Epithelial cell of proximal tubule (primary cell): ENCODE measurements around the gene SULT4A1. TPM values are rescaled to one million over a fixed set of nuclear protein-coding genes. Genes with fewer than 3 reads are reported as not detected.

ENCODE experiments used
- DNase-seq: peaks from one replicate; pipeline ENCODE4 v3.0.0-alpha.2; 2011; ENCODE audit warnings: low read depth
- H3K4me3 ChIP-seq: 2 replicates; pipeline ENCODE4 v1.5.1; 2011; ENCODE audit warnings: low read depth, mild to moderate bottlenecking, low read length
- CTCF ChIP-seq: conservative IDR thresholded peaks from 2 replicates; pipeline ENCODE4 v1.5.1; 2012; ENCODE audit warnings: low read depth, mild to moderate bottlenecking, low read length
- total RNA-seq: library from RNA; depleted of rRNA; stranded (reverse); fragments of >200 nt; gene quantifications from 2 replicates; pipeline ENCODE4 v1.2.3, GENCODE V29; 2015

SULT4A1 gene
- total RNA-seq, 1 donor from 2014 or later = 2.1 TPM

- no peak overlapping the region for H3K4me3 ChIP-seq
- peak; percentile 19 for DNase-seq
- TF ChIP-seq CTCF = peak; percentile 76
These were observed 20.8 kb upstream of the SULT4A1 start for GRCh38 chr22:43883012-43883661.

GRCh38 chr22:43882122-43882767 is 19.9 kb upstream of the SULT4A1 start:
- no peak for DNase-seq
- H3K4me3 ChIP-seq = no peak overlapping the region
- TF ChIP-seq CTCF = no peak

GRCh38 chr22:43881091-43882061 is 19.1 kb upstream of the SULT4A1 start:
- DNase-seq = no peak
- TF ChIP-seq CTCF = no peak

GRCh38 chr22:43880541-43880991 is 18.3 kb upstream of the SULT4A1 start:
- no peak for DNase-seq
- no peak overlapping the region for H3K4me3 ChIP-seq
- no peak for TF ChIP-seq CTCF

More at GRCh38 chr22:43881091-43882061, 19.1 kb upstream of the SULT4A1 start:
- no peak overlapping the region for H3K4me3 ChIP-seq

GRCh38 chr22:43879901-43880540 is 17.7 kb upstream of the SULT4A1 start:
- no peak for TF ChIP-seq CTCF
- no peak overlapping the region for H3K4me3 ChIP-seq
- no peak for DNase-seq

GRCh38 chr22:43878831-43879550 is 16.7 kb upstream of the SULT4A1 start:
- TF ChIP-seq CTCF = no peak
- no peak overlapping the region for H3K4me3 ChIP-seq
- no peak for DNase-seq
